Muscle of leg (tissue), 16 donors: Measurements from ENCODE around the gene ZNG1E. TPM values are rescaled to one million over a fixed set of nuclear protein-coding genes. Genes with fewer than 3 reads are reported as not detected.
"Not testable (repeated sequence)": the region's sequence is repeated elsewhere in the genome, so short reads cannot be mapped to it uniquely, and the experiment has no call there.

Source experiments
- DNase-seq: peaks from one replicate; pipeline ENCODE4 v3.0.0; 2013
- H3K27ac ChIP-seq: one replicate; pipeline ENCODE4 v1.5.1; 2013; ENCODE audit warnings: mild to moderate bottlenecking, low read length, control low read depth
- H3K27me3 ChIP-seq: one replicate; pipeline ENCODE4 v1.6.1; 2013; ENCODE audit warnings: low read length; ENCODE audit not compliant: control insufficient read depth, insufficient read depth
- H3K36me3 ChIP-seq: one replicate; pipeline ENCODE4 v1.6.1; 2013; ENCODE audit warnings: low read length; ENCODE audit not compliant: control insufficient read depth, insufficient read depth
- H3K4me1 ChIP-seq: one replicate; pipeline ENCODE4 v1.6.1; 2013; ENCODE audit warnings: low read length; ENCODE audit not compliant: control insufficient read depth, insufficient read depth
- H3K4me3 ChIP-seq: one replicate; pipeline ENCODE4 v1.5.1; 2013; ENCODE audit warnings: low read length, control low read depth
- H3K9me3 ChIP-seq: replicated peaks from 2 replicates; pipeline ENCODE4 v1.6.1; 2013; ENCODE audit warnings: low read depth, low read length; ENCODE audit not compliant: control insufficient read depth
- WGBS: methylation state at CpG from one replicate; pipeline ENCODE4 v1.1.5; 2013; ENCODE audit warnings: missing lambda C conversion rate; ENCODE audit not compliant: insufficient coverage; 5-methylcytosine and 5-hydroxymethylcytosine counted together
- long read RNA-seq, 11 donors: transcript quantifications; one replicate each; lab custom pipeline, GENCODE V29; 2026
- polyA plus RNA-seq, 8 donors: library from polyadenylated mRNA; unstranded; fragments of 120-200 nt; gene quantifications; one replicate each; pipeline versions ENCODE4 v1.2.1 to v1.2.3, GENCODE V29; 2013; ENCODE audit warnings: inconsistent platforms in 1 of 8, low replicate concordance in 1 of 8; ENCODE audit not compliant: insufficient read length in 8 of 8, insufficient read depth in 1 of 8
- total RNA-seq: library from RNA; stranded (reverse); fragments of 120-200 nt; gene quantifications from one replicate; pipeline ENCODE4 v1.2.4, GENCODE V29; 2013

Gene ZNG1E
- total RNA-seq (30.8 TPM), polyA plus RNA-seq (10 to 100 TPM; 32.6 to 60.7 (median 41.0) TPM)
- long read RNA-seq, donor 1, partial matches to known transcripts: 0 of 10 reads
- long read RNA-seq, donor 1, other reads (novel, unspliced or antisense): 0 of 10 reads
- long read RNA-seq, donor 2, partial matches to known transcripts: 0 of 2 reads
- long read RNA-seq, donor 2, other reads (novel, unspliced or antisense): 0 of 2 reads
- long read RNA-seq, donor 3, transcript CBWD5-207 (15 exons, 1,791 nt): minor isoform, 5 of 20 reads
- long read RNA-seq, donor 3, transcript CBWD5-202 (3 exons, 1,347 nt): major isoform, 8 of 20 reads
- long read RNA-seq, donor 3, transcript CBWD5-233 (16 exons, 1,411 nt): minor isoform, 6 of 20 reads
- long read RNA-seq, donor 3, partial matches to known transcripts: 0 of 20 reads
- long read RNA-seq, donor 3, other reads (novel, unspliced or antisense): 0 of 20 reads
- long read RNA-seq, donor 4, transcript CBWD5-202 (3 exons, 1,347 nt): major isoform, 13 of 17 reads
- long read RNA-seq, donor 4, partial matches to known transcripts: 0 of 17 reads
- long read RNA-seq, donor 4, other reads (novel, unspliced or antisense): 0 of 17 reads
- long read RNA-seq, donor 5, transcript CBWD5-202 (3 exons, 1,347 nt): major isoform, 26 of 58 reads
- long read RNA-seq, donor 5, transcript CBWD5-207 (15 exons, 1,791 nt): minor isoform, 5 of 58 reads
- long read RNA-seq, donor 5, partial matches to known transcripts: 22 of 58 reads
- long read RNA-seq, donor 5, other reads (novel, unspliced or antisense): 0 of 58 reads
- long read RNA-seq, donor 6, transcript CBWD5-233 (16 exons, 1,411 nt): minor isoform, 5 of 66 reads
- long read RNA-seq, donor 6, transcript CBWD5-202 (3 exons, 1,347 nt): major isoform, 30 of 66 reads
- long read RNA-seq, donor 6, partial matches to known transcripts: 22 of 66 reads
- long read RNA-seq, donor 6, other reads (novel, unspliced or antisense): 0 of 66 reads
- long read RNA-seq, donor 7, transcript CBWD5-202 (3 exons, 1,347 nt): major isoform, 9 of 32 reads
- long read RNA-seq, donor 7, transcript CBWD5-207 (15 exons, 1,791 nt): minor isoform, 5 of 32 reads
- long read RNA-seq, donor 7, partial matches to known transcripts: 17 of 32 reads
- long read RNA-seq, donor 7, other reads (novel, unspliced or antisense): 0 of 32 reads
- long read RNA-seq, donor 8, transcript CBWD5-202 (3 exons, 1,347 nt): major isoform, 5 of 14 reads
- long read RNA-seq, donor 8, partial matches to known transcripts: 0 of 14 reads
- long read RNA-seq, donor 8, other reads (novel, unspliced or antisense): 0 of 14 reads
- long read RNA-seq, donor 9, transcript CBWD5-202 (3 exons, 1,347 nt): major isoform, 12 of 24 reads
- long read RNA-seq, donor 9, partial matches to known transcripts: 8 of 24 reads
- long read RNA-seq, donor 9, other reads (novel, unspliced or antisense): 0 of 24 reads
- long read RNA-seq, donor 10, transcript CBWD5-202 (3 exons, 1,347 nt): major isoform, 14 of 31 reads
- long read RNA-seq, donor 10, partial matches to known transcripts: 12 of 31 reads
- long read RNA-seq, donor 10, other reads (novel, unspliced or antisense): 0 of 31 reads
- long read RNA-seq, donor 11, transcript CBWD5-202 (3 exons, 1,347 nt): major isoform, 7 of 20 reads
- long read RNA-seq, donor 11, partial matches to known transcripts: 6 of 20 reads
- long read RNA-seq, donor 11, other reads (novel, unspliced or antisense): 0 of 20 reads

GRCh38 chr9:65675589-65676021 lies at the start of gene ZNG1E:
Gene ZNG1E, plus strand, starts transcription at chr9:65675928. Its CDS starts 49 bp downstream, at chr9:65675977.
- not testable (repeated sequence) for H3K27me3 ChIP-seq
- peak; percentile 46 for DNase-seq
- no CpG with 5 or more reads among the region's 33 CpGs for WGBS

DNA sequence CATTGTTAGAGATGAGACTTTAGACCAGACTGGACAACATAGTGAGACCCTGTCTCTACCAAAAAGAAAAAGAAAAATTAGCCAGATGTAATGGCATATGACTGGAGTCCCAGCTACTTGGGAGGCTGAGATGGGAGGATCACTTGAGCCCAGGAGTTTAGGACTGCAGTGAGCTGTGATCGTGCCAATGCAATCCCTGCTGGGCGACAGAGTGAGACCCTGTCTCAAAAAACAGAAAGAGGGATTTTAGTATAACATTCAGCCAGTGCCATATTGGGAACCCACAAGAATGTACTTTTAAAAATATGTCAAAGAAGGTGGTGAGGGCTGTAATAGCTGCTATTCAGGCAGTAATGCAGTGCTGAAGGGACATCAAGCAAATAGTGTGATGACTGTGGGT lies 2.1 kb upstream of the ZNG1E start:
- not testable (repeated sequence) for H3K27ac ChIP-seq, H3K4me3 ChIP-seq, H3K4me1 ChIP-seq, H3K36me3 ChIP-seq, DNase-seq, H3K27me3 ChIP-seq, H3K9me3 ChIP-seq
- 65% methylated on average over 2 of the region's 2 CpGs for WGBS

More at GRCh38 chr9:65675589-65676021, at the start of gene ZNG1E:
- not testable (repeated sequence) for H3K9me3 ChIP-seq, H3K4me1 ChIP-seq, H3K36me3 ChIP-seq
- H3K4me3 ChIP-seq: peak within 1 kb of the TSS; percentile 45
- H3K27ac ChIP-seq: peak within 1 kb of the TSS; percentile 78

- not testable (repeated sequence) for H3K27me3 ChIP-seq, H3K4me1 ChIP-seq, H3K36me3 ChIP-seq, H3K27ac ChIP-seq, H3K4me3 ChIP-seq, H3K9me3 ChIP-seq
- WGBS: no CpG with 5 or more reads among the region's 5 CpGs
- peak; percentile 2 for DNase-seq
These were observed 710 bp upstream of the ZNG1E start for GRCh38 chr9:65675018-65675417.

DNA sequence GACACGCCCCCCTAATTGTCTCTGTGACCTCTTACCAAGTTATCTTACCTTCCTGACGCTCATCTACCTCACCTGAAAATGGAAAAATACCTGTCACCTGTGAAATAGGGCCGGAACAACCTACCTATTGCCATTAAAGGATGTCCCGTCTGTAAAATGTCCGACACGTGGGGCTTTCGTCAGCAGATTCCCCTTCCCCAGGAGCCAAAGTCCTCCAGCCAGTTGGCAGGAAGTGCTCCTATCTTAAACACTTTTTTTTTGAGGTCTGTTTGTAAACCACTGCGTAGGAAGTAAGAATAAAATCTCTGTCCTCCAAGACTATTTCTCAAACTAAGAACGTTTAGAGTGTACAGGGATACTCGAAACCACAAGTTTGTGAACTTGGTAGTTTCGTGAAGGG lies 661 bp downstream of the ZNG1E start:
- WGBS: no CpG with 5 or more reads among the region's 11 CpGs
- DNase-seq, H3K4me1 ChIP-seq, H3K36me3 ChIP-seq, H3K9me3 ChIP-seq, H3K27ac ChIP-seq, H3K4me3 ChIP-seq, H3K27me3 ChIP-seq: not testable (repeated sequence)

- not testable (repeated sequence) for H3K27me3 ChIP-seq, H3K4me3 ChIP-seq, H3K27ac ChIP-seq, DNase-seq, H3K9me3 ChIP-seq, H3K36me3 ChIP-seq, H3K4me1 ChIP-seq
- no CpG with 5 or more reads among the region's 3 CpGs for WGBS
These were observed 2.8 kb downstream of the ZNG1E start for GRCh38 chr9:65678533-65678932.

- H3K27me3 ChIP-seq, H3K9me3 ChIP-seq, H3K4me1 ChIP-seq, H3K36me3 ChIP-seq, H3K27ac ChIP-seq, H3K4me3 ChIP-seq: not testable (repeated sequence)
- no CpG with 5 or more reads among the region's 2 CpGs for WGBS
- peak; percentile 50 for DNase-seq
These were observed 27.8 kb downstream of the ZNG1E start for GRCh38 chr9:65703550-65703949.

- not testable (repeated sequence) for H3K4me1 ChIP-seq, H3K36me3 ChIP-seq, H3K4me3 ChIP-seq, H3K27ac ChIP-seq, H3K27me3 ChIP-seq, DNase-seq, H3K9me3 ChIP-seq
- WGBS: no CpG with 5 or more reads among the region's 5 CpGs
These were observed 38.7 kb downstream of the ZNG1E start for GRCh38 chr9:65714445-65714844.

- H3K27me3 ChIP-seq, H3K4me1 ChIP-seq, H3K27ac ChIP-seq, DNase-seq, H3K36me3 ChIP-seq, H3K9me3 ChIP-seq, H3K4me3 ChIP-seq: not testable (repeated sequence)
- WGBS: no CpG with 5 or more reads among the region's 38 CpGs
These were observed 61.4 kb downstream of the ZNG1E start, which contains the start of gene FOXD4L4 for GRCh38 chr9:65737096-65737564. Gene FOXD4L4, plus strand, starts transcription at chr9:65737146. Its CDS starts 0 bp downstream, at chr9:65737146.

DNA sequence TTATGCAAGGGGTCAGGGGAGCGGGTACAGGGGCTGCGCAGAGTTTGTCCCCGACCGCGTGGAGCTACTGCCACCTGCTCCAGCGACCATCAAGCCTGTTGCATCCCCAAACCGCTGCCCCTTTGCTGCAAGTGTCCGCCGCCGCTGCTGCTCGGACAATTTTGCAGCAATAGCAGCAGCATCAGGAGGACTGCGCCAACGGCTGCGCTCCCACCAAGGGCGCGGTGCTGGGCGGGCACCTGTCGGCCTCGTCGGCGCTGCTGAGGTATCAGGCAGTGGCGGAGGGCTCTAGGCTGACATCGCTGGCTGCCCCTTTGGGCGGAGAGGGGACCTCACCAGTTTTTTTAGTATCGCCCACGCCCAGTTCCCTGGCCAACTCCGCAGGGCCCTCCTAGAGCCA lies 62.4 kb downstream of the ZNG1E start:
- not testable (repeated sequence) for H3K27ac ChIP-seq, DNase-seq, H3K36me3 ChIP-seq, H3K4me1 ChIP-seq, H3K9me3 ChIP-seq, H3K27me3 ChIP-seq, H3K4me3 ChIP-seq
- WGBS: no CpG with 5 or more reads among the region's 27 CpGs
